ENCODE data around the gene SEPHS2.
"Not testable (repeated sequence)": the region's sequence is repeated elsewhere in the genome, so short reads cannot be mapped to it uniquely, and the experiment has no call there.

Gene SEPHS2

GRCh38 chr16:30401768-30402425, 43.8 kb downstream of the SEPHS2 start:
- in situ Hi-C loops (cut with MboI; ENCODE audit: low sequenced_read_pairs) = no loop called here

DNA sequence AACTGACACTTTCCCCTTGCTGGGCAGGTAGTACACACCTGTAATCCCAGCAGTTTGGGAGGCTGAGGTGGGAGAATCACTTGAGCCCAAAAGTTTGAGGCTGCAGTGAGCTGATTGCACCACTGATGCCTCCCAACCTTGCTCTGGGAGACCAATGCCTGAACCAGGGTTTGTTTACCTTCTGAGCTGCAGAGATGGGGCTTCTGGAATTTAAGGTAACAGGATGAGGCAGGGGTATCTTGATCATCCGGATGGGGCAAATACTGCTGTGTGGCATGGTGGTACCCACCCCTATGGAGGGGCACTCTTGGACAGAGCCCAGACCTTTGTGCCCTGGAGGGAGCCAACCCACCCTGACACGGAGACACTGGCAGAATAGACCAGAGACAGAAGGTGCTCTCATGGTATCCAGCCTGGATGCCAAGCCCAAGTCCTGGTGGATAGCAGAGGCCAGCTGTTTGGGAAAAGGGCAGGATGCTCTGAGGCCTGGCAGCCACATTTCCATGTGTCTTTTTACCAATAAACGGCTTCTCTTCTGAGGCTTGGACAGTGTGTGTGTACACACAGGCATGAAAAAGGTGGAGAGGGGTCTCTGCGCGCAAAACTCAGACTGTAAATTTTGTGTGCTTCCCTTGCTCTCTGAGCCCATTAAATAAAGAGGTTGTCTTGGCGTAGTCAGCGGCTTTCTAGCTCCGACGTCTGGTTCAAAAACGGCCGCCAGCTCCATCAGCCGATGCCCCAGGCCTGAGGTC, 46.1 kb downstream of the SEPHS2 start:
- in situ Hi-C loops (cut with MboI; ENCODE audit: low sequenced_read_pairs) = no loop called here

DNA sequence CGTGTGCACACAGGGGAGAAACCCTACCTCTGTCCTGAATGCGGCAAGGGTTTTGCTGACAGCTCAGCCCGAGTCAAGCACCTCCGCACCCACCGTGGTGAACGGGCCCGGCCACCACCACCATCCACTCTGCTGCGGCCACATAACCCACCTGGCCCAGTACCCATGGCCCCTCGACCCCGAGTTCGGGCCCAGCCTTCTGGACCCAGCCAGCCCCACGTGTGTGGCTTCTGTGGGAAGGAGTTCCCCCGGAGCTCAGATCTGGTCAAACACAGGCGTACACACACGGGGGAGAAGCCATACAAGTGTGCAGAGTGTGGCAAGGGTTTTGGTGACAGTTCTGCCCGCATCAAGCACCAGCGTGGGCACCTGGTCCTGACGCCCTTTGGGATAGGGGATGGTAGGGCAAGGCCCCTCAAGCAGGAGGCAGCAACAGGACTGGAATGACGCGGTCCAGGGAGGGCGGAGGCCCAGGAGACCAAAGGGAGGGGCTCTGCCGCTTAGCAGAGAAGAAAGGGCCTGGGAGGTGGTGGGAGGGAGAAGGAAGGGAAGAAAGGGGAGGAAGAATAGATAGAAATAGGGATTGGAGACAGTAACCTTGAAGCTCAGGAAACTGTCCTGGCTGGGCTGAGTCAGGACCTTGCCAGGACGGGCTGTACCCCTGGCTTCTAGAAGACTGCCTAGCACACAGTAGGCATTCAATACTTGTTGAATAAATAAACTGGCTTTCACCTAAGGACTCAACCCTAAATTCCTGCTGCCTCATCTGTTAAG, 46.8 kb downstream of the SEPHS2 start:
- in situ Hi-C loops (cut with MboI; ENCODE audit: low sequenced_read_pairs) = no loop called here

DNA sequence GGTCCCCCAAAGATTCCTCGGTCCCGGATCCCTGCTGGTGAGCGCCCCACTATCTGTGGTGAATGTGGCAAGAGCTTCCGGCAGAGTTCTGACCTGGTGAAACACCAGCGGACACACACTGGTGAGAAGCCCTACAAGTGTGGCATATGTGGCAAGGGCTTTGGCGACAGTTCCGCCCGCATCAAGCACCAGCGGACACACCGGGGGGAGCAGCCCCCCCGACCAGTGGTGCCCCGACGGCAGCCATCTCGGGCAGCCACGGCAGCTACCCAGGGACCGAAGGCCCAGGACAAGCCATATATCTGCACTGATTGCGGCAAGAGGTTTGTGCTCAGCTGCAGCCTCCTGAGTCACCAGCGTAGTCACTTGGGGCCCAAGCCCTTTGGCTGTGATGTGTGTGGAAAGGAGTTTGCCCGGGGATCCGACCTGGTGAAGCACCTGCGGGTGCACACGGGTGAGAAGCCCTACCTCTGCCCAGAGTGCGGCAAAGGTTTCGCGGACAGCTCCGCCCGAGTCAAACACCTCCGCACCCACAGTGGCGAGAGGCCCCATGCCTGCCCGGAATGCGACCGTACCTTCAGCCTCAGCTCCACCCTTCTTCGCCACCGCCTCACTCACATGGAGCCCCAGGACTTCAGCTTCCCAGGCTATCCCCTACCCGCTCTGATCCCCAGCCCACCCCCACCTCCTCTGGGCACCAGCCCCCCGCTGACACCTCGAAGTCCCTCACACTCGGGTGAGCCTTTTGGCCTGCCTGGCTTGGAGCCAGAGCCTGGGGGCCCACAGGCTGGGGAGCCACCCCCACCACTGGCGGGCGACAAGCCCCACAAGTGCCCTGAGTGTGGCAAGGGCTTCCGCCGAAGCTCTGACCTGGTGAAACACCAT, 47.7 kb downstream of the SEPHS2 start:
- in situ Hi-C loops (cut with MboI; ENCODE audit: low sequenced_read_pairs) = no loop called here

- in situ Hi-C loops (cut with MboI; ENCODE audit: low sequenced_read_pairs) = no loop called here
These were observed 48.6 kb downstream of the SEPHS2 start for GRCh38 chr16:30397056-30397455.

- in situ Hi-C loops (cut with MboI; ENCODE audit: low sequenced_read_pairs) = not testable (repeated sequence)
These were observed 49.0 kb downstream of the SEPHS2 start for GRCh38 chr16:30396627-30397026.

DNA sequence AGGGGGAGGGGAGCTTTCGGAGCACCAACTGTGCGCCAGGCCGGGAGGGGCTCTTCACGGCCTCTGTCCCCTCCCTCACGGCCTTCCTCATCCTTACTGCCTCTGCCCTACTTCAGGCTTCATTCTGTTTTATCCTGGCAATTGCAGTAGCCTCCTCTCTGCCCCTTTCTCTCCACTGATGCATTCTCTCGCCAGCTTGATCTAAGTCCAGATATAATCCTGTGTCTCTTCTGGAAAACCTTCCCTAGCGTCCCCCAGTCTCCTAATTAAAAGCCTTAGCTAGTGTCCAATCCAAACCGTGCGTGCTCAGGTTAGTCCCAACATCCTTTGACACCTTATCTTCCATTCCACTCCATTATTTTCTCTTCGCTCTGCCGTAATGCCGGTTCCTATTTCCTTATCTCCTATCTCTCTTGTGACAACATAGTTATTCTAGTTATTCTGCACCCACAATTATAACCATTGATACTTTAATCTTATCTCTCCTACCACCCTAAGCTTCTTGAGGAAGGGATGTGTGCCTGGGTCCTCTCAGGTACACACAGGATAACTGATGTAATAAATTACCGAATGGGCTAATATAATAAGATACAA, 49.6 kb downstream of the SEPHS2 start:
- in situ Hi-C loops (cut with MboI; ENCODE audit: low sequenced_read_pairs) = no loop called here

DNA sequence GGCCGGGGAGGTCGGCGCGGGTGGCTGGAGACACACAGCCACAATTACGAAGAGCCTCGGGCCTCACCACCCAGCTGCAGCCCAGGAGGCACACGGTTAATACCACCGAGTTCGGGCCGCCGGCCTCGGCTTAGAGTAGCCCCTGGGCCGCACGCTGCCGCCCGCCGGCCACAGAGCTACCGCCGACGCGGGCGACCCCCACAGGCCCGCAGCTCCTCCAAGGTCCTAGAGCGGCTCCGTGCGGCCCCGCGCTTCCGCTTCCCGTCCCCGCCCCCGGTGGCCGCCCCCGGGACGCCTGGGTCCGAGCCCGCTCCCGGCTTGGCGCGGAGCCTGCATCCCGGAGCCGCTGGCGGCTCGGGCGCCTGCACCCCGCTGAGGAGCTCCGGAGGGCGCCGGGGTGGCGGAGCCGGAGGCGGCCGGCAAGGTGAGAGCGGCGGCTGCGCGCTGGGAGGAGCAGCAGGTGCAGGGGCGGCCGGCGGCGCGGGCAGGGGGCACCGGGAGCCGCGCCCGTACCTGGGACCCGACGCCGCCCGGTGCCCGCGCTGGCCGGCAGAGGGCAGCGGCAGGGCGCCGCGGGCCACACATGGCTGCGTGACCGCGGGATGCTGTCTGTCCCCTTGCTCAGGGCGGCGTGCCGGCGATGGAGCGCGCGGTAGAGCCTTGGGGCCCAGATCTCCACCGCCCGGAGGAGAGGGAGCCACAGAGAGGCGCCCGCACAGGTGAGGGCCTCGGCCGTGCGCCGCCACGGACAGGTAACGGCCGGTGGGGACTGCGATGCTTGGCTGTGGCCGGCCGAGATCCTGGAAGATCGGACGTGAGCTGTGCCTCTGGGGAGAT, 50.3 kb downstream of the SEPHS2 start, which contains the start of gene ZNF48:
TSS of gene ZNF48 (plus strand) at position 266 of the 837 bp plus-strand sequence. CDS start at position 641, 375 bp downstream.
- in situ Hi-C loops (cut with MboI; ENCODE audit: low sequenced_read_pairs) = no loop called here

DNA sequence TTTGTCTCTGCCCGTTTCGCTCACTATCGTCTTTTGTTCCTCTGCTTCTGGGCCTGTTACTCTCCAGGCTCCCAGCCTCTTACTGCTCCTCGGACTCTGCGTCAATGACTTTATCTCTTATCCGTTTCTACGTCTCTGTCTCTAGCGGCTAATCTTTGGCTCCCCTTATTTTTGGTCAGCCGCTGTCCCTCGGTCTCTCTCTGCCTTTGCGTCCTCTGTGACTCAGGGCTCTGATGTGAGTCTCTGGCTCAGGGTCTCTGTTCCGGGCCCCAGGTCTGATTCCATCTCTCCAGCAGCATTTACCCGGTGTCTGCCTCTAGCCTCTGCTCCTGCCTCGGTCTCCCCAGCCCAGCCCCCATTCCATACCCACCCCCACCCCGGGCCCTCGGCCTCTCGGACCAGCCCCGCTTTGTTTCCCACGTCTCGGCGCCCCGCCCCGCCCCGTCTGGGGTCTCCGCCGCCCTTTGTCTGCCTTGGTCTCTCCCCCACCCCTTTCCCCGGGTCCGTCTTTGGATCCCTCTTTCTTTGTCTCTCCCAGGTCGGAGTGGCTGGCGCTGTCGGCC, 51.0 kb downstream of the SEPHS2 start:
- in situ Hi-C loops (cut with MboI; ENCODE audit: low sequenced_read_pairs) = no loop called here

Measured in HL-60/S4 treated with phorbol 12-myristate 13-acetate at 8.2 ng/mL for 4 days and 3 days (cell line).